Stimulated activated CD4-positive, alpha-beta T cell treated with anti-CD3 and anti-CD28 coated beads, TNF-alpha, amount 100 ng/mL, for 4 hours (primary cell): ENCODE results near the gene MEGF8.

Source experiments
- DNase-seq, 3 experiments: peaks; one replicate each; pipeline ENCODE4 v3.0.0-alpha.2; 2020; ENCODE audit warnings: low read depth in 3 of 3

MEGF8 gene

DNA sequence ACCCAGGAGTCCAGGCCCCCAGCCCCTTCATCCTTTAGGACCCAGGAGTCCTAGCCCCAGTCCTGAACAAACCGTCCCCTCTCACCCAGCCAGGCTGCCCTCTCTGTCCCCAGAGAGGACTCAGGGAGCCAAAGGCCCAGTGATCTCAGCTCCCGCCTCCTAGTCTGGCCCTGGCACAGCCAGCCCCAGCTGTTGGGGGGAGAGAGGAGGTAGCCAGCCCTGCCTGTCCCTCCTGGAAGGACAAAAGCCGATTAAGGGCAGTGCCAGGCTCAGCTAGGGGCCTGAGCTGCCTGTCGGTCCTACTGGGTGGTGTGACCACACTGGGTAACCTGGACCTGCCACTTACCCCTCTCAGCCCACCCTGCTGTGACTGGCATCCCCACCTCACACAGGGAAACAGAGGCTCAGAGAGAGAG, 87.2 kb downstream of the MEGF8 start:
- DNase-seq: no peak

DNA sequence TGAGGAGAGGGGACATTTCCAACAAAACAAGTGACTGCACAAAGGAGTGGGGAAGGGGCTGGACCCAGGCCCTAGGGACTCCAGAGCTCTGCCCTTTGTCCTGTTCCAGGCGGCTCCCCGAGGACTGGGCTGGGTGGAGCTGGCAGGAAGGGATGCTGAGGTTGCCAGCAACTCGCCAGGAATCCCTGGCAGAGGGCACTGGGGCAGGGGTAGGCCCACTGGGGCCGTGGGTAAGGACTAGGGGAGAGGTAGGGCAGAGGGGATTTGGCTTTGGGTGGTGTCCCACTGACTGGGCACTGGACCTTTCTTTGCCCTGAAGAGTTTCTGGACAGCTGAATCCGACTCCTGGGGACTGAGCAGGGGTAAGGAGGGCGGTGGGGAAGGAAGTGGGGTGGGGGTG, 93.9 kb downstream of the MEGF8 start:
- no peak for DNase-seq

DNA sequence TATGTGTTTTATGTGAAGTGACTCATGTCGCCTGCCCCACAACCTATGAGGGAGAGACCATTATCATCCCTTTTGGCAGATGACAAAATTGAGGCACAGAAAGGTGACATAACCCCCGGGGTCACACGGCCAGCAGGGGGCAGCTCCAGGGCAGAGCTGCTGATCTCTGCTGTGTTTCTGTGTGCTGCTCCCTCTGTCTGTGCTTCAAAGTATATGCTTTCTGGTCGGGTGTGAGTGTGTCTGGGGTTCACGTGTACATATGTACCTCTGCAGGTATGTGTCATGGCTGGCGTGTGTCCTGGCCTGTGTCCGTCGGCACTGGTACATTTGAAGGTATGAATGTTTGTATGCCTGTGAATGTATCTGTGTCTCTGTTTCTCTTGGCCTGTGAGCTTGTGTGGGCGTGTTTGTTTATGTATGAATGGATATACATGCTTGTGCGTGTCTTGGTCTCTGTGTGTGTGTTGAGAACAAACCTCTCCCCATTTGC, 94.7 kb downstream of the MEGF8 start:
- DNase-seq: peak; percentile 42 to 62 (median 62)

DNA sequence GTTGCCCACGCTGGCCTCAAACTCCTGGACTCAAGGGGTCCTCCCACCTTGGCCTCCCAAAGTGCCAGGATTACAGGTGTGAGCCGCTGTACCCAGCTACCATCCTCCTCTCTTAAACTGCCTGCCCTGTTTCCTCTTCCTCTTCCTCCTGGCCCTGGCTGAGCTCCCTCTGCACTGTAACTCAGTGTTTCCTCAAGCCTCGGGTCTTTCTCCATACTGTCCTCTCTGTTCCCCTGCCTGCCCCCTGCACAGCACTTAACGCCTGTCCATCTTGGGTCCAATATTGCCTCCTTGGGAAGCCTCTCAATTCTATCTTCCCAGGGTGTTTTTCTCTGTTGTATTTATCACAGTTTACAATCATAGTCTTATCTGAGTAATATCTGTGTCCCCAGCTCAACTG, 95.7 kb downstream of the MEGF8 start:
- no peak for DNase-seq

DNA sequence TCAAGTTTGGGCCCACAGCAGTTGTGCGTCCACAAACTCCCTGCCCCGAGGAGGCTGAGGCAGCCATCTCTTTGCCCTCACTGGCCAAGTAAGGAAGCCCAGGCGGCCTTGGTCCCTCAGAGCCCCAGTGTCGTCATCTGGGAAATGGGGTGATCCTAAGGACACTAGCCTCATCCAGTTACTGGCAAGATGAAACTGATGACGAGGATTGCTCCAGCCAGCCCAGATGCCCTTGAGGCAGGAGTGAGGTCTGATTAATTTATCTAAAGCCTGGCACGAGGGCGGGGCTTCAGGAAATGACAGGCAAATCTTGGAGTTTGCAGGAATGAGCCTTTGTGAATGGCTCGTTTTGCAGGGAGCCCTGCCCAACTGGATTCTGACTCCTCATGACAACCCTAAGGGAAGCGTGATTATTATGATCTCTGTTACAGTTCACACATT, 96.2 kb downstream of the MEGF8 start:
- no peak for DNase-seq

DNA sequence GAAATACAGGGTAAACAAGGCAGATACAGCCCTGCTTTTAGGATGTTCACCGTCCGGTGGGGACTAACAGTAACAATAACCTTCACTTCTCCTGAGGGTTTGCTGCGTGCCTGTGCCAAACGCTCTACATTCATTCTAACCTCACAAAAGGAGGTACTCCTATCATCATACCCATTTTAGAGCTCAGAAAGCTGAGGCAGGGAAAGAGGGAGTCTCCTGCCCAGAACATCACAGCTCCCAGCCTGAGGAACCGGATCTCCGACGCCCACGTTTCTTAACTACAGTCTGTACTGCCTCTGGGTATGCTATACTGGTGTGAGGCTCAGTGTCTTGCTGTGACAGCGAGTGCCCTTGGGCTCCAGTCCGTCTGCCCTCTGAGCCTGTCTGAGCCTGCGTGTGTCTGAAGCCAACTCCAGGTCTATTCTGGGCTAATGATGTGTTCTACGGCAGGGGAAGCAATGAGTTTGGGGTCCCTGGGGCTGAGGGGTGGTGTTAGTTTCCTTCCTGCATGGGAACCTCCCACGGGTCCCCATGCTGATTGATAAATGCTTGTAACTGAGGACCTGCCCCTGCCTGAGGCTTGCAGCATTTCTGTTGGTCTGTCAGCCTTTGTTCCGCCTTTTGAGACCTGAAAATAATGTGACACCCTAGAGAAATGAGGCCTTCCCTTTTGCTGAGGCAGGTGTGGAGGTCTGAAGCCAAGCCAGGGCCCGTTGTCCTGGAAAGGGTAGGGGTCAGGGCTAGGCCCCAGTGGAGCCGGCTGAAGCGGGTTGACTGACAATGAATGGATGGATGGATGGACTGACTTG, 96.9 kb downstream of the MEGF8 start:
- no peak for DNase-seq

DNA sequence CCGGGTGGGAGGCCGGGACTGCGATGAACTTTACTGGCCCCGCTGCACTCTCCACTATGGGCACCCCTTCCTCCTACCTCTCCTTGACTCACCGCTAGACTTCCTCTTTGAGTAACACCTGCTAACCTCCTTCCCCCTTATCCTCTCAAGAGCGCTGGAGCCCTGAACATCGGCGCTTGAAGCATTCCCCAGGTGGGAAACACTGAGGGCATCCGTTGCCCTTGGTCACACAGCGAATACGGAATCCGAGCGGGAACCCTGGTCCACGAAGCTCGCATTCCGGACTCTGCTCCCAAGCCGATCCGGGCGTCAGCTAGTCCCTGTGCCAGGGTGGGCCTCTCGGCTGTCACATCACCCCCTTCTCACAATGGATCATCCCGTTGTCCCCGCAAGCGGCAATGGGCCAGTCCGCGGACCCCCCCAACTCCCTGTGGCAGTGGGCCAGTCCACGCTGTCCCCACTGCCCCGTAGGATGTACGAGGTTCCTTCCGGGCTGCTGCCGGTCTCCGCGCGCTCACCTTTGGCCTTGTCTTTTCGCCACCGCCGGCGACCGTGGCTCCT, 97.5 kb downstream of the MEGF8 start:
- DNase-seq: peak; percentile 10 to 29 (median 24)

DNA sequence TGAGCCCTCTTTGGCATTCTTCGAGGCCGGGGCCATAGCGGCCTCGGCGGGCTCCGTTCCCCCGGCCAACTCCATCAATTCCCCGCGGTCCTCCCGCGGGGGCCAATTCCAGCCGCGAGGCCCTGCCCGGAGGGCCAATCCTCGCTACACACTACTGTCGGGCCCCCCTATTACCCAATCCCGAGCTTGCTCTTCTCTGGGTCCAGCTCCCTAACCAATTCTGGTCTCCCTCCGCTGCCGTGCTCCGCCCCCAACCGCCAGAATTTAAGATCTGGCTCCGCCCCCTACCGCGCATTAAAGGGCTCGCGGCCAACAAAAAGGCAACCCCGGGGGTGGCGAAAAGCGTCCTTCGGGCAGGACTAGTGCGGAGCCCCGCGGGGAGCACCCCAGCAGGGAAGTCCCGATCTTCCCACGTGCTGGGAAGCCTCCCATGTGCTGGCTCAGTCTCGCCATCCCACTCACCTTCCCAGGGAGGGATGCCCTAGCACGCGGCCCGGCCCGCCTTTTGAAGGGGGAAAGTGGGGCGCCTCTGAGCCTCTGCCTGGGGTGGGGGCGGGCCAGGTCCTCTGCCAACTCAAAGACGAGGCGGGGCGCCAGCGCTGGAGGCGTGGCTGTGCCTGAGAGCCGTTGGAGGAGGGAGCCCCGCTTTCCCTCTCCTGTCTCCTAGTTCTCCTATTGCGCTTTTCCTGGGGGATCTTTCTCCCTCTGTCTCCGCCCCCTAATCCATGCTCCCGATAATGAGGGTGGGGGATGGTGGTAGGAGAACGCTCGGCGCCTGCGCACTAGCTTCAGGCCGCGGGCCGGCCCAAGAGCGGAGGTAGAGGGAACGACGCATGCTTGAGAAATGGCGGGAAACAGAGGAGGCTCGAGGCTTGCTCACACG, 98.3 kb downstream of the MEGF8 start:
- DNase-seq: peak; percentile 88 to 92 (median 89)

DNA sequence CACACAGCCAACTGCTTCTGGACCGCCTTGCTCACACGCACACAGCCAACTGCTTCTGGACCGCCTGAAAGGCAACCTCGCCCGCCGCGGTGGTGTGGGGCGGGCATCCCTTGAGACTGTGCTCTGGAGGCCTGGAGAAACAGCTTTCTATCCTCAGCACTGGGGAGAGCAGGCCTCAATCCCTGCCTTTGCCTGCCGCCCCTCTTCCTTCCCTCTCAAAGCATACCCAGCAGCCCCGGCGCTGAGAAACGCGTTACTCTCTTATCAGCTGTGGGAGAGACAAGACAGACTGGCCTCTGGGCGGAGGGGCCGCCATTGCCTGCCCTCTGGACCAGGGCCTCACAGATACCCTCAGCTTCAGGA, 98.9 kb downstream of the MEGF8 start:
- no peak for DNase-seq

DNA sequence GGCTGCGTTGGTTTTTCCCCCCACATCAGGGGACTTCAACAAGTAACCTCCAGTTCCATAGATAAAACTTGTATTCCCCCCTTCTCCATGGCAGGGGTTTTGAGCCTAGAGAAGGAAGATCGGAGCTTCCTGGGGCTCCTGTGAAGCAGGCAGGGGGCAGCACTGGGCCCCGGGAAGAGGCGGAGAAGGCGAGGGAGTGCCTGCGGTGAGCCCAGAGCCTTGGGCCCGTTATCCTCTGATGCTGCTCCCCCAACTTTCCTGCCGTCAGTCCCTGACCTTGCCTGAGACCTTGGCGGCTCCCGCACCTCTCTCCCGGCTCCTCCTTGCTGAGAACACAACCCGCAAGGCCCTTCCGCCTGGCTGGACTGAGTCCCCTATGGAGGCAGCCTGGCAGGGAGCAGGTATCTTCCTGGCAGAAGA, 99.3 kb downstream of the MEGF8 start:
- no peak for DNase-seq

DNA sequence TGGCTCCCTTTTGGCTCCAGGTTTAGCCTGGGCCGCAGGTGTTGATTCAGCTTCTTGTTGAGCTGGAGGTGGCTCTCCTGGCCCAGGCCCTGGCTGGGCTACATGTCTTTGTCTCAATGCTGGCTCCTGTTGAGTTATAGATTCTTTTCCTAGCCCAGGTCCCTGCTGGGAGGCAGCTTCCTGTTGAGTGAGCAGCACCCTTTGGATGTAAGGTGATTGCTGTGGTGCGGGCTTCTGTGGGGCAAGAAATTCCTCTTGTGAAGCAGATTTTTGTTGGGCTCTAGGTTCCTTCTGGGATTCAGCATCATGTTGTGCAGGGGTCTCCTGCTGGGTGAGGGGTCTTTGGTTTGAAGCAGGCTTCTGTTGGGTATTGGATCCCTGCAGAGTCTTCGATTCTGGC, 101.2 kb downstream of the MEGF8 start:
- no peak for DNase-seq

DNA sequence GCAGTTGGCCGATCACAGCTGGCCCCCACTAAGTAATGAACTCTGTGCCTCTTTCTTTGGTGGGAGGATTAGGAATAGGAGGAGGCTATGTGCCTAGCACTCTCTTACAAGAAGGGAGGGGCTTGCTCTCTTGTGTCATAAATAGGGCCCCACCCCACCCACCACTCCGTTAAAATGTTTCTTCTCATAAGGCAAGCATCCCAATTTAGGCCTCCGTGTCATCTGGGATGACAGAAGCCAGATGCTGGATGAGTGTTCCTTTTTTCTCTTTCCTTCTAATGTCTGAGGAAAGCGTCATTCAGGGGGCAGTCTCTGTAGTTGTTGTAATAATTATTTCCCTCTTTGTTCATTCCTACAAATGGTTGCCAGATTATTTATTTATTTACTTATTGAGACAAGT, 101.9 kb downstream of the MEGF8 start, which contains the start of gene LIPE:
TSS of gene LIPE (minus strand) at position 76 of the 400 bp plus-strand sequence. CDS start 239 bp downstream, outside the sequence.
- DNase-seq: no peak
